Germinal center (tissue), 1 donor: Measurements from ENCODE around the gene STX16.

Experiments used
- DNase-seq: peaks from one replicate; pipeline ENCODE4 v3.0.0; 2012; ENCODE audit warnings: mixed read lengths, low spot score

STX16 gene

DNA sequence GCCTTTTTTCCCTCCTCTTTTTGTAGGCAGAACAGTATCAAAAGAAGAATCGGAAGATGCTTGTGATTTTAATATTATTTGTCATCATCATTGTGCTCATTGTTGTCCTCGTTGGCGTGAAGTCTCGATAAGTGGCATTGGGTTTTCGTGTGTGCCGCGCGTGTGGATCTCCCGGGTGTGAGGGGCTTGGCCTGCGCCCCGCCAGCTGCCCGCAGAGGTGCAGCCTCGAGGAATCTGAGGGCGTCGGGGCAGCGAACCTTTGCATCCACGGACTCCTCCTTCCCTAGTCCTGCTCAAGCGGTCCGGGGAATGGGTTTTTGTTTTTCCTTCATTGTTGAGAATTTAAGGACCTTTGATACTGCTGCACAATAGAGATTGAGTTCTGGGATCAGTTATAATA is 25.1 kb downstream of the STX16 start:
- DNase-seq = no peak

DNA sequence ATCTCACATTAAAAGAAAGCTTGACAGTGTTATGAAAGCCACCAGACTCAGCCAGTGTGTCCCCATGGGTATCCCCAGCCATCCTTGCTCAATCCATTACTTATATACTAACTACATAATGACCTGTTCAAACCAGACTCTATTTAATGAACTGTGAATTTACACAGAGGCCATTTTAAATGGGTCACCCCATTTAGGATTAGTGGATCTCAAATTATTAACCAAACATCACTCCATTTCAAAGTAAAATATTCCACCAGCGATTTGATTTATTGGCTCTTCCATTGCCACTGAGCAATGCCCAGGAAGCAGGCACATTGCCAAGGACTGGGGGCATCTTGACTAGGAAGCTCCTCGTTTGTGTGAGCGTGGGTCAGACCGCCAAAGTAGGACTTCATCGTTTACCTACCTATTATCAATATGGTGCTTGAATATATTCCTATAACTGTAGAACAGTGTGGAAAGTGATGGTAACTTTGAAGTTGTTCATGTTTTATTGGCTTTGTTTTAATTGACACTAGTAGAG is 26.1 kb downstream of the STX16 start:
- no peak for DNase-seq

DNA sequence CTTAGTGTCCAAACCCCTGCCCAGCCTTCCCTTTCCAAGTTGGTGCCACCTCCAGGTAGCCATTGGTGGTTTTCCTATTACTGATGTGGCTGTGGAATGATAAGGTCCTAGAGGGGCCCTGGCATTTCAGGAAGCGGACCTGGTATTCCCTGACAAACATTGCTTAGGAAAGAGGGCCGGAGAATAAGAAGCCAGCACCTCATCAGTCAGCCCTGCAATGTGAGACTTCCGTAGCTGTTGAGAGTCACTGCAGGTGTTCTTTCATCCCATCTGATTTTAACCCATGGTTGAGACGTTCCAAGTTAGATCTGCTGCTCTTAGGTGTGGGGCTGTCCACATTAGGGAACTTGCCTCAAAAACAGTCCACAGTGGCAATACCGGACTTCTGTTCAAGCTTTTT is 26.7 kb downstream of the STX16 start:
- DNase-seq = no peak

DNA sequence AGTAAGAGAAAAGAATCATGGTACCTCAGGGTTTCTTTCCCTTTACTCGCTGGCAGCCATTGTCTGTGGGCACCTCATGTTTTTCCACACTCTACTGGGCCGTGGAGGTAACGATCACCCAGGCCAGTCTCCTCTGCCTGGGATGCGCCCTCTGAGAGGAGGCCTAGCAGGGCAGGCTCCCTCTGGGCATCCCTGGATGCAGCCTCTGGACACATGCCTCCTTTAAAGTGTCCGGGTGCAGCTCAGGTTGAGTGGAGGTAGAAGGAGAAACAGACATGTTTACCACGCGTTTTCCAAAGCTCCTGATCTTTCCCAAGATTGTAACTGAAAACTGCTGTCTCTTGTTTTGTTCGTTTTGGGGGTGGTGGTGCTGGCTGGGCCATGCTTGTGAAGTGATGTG is 27.7 kb downstream of the STX16 start:
- DNase-seq = no peak

DNA sequence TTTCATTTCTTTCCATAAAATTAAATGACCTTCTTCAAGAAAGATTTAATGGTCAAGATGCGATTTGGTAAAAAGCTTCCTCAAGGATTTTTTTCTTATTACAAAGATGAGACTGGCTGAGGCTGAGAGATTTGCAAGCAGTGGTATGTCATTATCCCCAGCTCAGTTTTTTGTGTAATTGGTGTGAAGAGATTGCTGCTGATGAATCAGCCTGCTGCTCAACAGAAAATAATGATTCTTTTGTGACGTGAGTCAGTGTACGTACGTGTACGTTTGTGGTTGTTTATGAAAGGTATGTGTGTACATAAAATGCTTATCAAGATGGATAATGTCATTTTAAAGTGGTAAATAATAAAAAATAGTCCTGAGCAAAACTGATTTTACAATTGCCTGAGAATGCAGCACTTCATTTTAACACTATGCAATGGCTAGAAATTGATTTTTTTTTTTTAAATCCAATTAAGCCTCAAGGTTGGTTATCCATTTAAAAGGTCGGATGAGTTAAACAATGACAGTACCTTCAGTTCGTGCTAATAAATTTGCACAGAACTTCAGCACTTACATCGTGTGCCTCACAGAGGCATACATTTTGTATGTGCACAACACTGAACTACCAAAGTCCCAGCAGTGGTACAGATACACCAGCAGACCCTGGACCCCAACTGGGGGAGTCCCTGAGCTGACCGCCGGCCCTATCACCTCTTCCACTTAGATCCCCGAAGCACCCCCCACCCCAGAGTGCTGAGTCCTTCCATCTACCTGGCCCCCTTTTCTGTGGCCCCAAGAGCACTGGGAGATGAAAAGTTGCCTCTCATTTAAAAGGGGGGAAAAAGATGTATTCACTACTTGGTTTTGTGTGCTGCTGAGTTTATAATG is 31.8 kb downstream of the STX16 start:
- DNase-seq = no peak

DNA sequence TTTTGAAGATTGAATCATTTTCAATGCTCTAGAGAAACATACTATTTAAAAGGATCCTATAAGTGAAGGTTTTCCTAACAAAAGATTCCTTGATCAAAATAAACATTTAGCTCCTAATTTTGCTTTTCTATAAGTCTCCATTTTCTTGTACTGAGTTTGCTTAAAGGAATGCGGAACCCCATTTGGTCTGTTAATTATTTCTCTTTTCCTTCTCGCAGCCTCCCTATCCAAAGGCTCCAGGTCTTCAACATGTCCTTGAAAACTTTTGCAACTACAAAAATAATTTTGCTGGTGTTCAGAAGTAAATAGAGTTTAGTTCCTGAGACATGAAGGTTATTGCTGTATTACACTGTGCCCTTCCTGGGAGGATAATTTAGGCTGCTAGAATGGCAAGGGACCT is 33.2 kb downstream of the STX16 start:
- DNase-seq = no peak

DNA sequence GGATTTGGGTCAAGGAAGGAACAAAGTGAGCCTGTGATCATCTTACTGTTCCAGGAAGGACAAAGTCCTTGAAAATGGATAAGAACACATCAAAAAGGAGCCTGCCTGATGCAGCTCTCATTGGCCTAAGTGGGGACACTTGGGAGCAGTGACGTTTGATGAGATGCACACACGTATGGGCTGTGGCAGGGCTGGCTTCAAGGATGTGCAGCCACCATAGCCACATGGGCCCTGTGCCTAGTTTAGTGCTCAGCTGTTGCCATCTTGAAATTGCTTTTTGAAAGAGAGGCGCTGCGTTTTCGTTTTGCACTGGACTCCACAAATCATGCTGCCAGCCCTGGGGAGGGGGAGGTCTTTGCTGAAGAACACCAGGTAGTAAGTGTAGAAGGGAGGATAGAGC is 34.9 kb downstream of the STX16 start:
- no peak for DNase-seq

DNA sequence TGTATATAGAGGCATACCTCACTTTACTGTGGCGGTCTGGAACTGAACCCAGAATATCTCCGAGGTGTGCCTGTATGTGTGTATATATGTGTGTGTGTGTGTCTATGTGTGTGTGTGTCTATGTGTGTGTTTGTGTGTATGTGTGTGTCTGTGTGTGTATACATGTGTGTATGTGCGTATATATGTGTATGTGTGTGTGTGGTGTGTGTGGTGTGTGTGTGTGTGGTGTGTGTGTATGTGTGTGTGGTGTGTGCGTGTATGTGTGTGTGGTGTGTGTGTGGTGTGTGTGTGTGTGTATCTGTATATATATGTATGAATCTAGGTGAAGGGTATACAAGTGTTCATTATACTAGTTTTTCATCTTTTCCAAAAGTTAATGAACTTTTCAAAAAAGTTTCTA is 37.3 kb downstream of the STX16 start:
- DNase-seq = no peak

DNA sequence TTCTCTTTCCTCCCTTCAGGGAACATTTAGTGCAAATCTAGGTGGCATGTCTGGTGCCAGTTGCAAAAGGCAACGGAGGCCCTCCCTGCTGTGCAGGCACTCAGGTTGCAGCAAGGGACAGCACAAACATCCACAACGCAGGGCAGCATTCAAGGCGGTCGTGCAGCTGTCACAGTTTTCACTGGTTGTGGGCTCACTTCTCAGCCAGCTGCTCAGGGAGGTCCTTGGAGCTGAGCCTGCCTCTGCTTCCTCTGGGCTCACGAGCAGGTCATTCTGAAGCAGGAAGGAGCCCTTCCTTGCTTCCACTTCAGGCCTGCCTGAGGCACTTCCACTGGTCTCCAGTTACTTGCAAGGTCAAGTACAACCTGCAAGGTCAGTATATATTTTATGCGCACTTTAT is 37.8 kb downstream of the STX16 start:
- no peak for DNase-seq

DNA sequence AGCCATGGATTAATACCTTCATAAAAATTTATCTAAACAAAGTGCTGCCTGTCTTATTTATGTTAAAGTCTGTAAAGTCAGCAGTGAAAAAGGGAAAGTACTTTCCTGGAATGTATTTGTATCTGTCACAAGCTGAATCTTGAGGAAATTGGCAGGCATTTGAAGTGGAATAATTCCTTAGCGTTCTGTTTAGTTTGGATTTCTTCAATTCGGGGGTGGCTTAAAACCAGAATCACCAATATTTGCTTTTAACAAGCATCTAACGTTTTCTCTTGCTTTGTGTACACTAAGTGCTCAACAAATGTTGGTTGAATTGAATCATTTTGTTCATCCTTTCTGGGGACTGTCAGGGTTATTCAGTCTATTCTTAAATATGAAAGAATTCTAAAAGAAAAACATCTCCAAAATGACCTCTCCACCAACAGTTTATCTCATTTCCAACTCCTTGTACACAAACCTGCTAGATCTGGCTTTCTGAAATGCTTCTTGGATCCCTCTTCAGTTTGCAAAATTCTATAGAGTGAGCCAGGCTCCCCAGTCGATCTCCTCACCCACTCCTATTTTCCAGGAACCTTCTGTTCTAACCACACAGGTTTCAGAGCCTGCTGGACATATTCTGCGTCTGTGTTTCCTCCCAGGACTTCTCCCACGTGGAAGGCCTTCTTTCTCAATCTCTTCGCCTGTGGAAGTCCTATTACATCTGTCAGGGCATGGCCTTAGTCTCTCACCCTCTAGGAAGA is 39.5 kb downstream of the STX16 start:
- no peak for DNase-seq

DNA sequence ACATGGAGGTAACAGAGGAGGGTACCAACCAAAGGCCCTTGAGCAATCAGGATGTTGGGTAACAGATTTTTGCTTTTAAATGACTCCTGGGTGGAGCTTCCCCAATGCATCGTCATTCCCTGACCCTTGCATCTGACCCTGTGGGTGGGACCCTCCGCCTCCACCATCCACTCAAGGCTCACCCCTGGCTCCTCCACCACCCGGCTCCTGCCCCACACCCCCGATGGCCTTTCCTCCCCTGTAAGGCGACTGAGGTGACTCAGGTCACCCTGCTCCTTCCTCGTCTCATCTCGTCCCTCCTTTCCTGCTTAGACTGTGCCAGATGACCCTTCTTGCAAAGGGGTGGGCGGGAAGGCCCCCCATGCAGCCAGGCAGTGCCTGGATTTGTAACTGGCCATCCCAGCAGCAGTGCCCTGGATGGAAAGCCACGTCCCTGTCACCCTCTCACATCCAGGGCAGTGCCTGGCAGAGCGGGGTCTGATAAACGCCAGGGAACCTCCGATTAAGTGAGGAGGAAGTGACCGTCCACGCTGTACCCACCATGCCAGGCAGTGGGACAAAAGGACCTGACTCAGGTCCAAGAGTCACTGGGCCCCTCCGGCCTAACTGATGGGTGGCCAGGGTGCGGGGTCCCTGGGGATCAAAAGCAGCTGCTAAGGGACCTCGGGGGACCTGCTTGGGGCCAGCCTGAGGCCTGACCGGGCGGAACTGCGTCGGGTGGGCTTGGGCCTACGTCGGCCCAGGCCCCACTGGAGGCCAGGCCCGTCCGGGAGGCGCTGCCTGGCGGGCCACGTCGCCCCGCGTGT is 40.9 kb downstream of the STX16 start:
- DNase-seq = no peak

DNA sequence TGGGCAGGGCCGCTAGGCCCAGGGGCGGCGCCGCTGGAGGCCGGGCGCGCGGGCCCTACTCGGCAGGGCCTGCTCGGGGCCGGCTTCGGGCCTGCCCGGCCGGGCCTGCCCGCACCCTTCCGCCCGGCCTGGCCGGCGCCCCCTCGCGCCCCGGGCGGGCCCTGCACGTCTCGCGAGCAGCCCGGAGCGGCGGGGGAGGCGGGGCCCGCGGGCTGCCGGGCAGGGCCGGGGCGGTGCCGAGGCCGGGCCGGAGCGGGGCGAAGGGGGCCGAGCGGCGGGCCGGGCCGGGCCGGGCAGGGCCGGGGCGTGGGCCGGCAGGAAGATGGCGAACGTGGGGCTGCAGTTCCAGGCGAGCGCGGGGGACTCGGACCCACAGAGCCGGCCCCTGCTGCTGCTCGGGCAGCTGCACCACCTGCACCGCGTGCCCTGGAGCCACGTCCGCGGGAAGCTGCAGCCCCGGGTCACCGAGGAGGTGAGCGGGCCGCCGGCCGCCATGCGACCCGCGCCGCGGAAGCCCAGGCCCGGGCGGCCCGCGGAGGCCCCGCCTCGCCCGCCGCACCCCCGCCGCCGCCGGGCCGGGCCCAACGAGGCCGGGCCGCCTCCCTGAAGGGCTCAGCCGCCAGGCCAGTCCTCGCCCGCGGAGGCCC is 41.6 kb downstream of the STX16 start, which contains the start of gene NPEPL1:
TSS of gene NPEPL1 (plus strand) at position 222 of the 647 bp plus-strand sequence. CDS start at position 323, 101 bp downstream.
- DNase-seq = peak; percentile 92

DNA sequence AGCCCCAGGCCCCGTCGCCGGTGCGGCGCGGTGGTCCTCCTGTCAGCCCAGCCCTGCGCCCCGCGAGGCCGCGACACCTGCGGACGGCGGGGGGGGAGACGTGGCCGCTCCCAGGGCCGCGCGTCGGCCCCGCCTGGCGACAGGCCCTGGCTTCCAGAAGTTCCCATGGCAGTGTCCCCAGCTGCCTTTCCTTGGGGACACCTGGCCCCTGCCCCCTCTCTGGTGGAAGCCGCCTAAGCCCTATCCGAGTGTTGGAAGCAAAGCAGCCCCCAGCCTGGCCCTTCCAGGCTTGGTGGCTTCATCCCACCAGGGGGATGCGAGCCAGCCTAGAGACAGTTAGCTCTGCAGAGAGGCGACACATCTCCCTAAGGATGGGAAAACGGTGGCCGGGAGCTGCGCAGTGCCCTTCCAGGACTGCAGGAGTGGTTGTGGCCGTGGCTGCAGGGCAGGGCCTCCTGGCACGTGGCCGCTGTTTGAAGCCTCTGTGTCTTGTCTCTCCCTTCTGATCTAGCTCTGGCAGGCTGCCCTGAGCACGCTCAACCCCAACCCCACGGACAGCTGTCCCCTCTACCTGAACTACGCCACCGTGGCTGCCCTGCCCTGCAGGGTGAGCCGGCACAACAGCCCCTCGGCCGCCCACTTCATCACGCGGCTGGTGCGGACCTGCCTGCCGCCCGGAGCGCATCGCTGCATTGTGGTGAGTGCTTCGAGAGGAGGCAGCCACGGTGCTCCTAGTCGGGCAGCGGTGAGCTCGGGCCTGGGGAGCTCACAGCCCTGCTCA is 42.3 kb downstream of the STX16 start:
- no peak for DNase-seq

DNA sequence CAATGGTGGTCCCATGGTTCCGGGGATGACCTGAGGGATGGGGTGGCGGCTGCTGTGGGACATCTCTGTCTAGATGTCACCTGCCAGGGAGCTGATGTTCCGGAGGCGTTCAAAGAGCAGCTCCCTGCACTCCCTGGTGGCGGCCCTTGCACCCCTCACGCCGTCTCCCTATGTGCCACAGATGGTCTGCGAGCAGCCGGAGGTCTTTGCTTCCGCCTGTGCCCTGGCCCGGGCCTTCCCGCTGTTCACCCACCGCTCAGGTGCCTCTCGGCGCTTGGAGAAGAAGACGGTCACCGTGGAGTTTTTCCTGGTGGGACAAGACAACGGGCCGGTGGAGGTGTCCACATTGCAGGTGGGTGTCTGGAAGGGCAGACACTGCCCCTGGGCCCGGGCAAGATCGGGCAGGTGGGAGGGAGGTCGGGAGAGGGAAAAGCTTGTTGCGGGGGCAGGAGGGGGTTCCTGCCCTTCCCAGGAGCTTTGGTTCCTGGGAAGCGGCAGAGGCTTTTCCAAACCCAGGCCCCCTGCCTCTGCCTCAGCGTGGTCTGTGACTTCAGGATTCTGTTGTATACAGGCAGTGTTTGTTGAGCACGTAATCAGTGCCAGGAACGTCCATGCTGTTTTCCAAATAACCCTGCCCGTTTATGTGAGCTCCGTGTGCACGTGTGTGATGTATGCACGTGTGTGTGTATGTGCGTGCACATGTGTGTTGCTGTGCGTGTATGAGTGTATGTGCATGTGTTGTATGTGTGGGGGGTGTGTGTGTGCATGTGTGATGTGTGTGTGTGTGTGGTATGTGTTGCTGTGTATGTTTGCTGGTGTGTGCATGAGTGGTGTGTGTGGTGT is 43.4 kb downstream of the STX16 start:
- no peak for DNase-seq

DNA sequence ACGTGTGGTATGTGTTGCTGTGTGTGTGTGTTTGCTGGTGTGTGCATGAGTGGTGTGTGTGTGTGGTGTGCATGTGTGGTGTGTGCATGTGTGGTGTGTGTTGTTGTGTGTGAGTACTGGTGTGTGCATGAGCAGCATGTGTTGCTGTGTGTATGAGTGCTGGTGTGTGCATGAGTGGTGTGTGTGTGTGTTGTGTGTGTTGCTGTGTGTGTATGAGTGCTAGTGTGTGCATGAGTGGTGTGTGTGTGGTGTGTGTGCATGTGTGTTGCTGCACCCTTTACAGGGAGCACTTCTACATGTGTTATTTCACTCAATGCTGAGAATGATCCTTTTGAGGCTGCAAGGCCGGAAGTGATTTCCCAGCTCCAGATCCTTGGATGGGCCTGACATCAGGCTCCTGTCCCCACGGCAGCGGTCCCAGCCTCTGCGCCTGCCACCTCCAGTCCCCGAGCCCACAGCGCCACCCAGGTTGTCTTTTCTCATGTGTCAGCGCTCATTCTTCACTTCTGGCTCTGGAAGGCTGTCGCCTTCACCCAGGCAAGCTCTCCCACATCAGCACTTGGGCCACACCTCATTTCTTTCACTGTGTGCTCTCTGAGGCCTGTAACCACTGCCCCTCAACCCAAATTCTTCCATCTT is 44.1 kb downstream of the STX16 start:
- no peak for DNase-seq

DNA sequence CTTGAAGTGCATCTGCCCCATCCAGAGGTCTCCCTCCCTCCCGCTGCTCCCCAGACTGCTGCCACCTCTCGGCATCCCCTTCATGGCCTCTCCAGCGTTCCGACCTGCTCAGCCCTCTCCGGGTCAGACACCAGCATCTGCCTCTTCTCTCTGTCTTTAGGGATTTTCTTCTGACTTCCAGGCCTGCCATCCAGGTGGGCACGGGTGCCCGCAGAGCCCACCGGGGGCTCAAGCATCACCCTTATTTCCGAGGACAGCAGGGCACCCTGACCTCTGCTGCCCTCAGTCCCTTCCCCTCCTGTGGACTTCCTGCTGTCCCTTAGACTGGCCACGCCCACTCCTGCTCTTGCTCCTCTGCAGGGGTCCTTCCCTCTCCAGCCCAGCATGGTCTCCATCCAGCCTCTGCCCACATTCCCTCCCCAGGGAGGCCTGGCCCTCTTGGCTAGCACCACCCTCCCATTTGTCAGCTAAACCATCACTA is 44.9 kb downstream of the STX16 start:
- no peak for DNase-seq

DNA sequence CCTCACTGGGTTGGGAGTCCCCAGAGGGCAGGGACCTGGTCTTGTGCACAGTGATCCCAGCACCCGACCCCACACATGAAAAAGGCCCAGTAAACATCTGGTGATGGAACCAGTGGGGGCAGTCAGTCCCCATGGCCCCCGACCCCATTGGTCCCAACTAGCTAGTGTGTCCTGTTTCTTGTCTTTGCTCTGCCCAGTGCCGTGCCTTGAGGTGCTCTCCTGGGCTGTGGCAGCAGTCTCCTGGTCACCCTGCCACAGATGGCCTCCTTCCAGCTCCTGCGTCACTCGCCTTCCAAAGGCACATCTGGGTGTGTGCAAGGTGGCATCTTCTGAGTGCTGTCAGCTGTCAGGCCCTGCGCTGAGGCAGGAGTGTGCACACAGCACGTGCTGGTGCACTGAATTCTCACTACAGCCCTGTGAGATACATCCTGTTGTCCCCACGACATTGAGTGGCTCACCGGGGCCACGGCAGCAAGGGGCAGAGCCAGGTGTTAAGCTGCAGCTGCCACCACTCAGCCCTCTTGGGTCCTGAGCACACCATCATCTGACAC is 45.4 kb downstream of the STX16 start:
- DNase-seq = no peak

DNA sequence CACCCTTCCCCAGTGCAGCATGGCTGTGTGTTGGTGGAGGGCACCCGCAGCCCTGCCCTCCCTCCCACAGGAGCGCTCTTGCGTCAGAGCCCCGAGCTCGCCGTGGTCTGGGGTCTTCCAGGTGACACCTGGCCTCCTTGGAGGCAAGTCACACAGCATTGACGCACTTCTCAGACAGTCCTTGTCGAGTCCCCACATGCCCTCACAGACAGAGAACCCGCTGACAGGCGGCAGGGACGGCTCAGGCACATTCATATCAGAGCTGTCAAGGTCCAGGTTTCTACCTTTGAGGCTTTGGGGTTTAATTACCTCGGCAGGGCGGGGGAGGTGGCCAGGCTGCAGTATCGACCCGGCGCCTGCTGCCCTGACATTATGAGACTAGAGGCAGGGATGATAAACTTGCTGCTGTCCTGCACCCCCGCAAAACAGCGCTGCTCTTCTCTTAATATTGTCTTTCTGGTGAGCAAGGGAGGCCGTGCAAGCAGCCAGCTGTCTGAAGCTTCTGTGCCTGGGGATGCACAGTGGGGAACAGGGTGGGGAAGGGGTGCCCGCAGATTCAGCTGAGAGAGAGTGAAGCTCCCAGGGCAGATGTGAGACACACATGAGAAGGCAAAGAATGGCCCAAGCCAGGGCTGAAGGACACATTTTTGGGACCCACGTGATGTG is 46.3 kb downstream of the STX16 start:
- no peak for DNase-seq
